NCI-H146 (cell line): ENCODE data around the gene COA1.

Source experiments
- DNase-seq: peaks from one replicate; lab custom pipeline; 2025; lab: John Stamatoyannopoulos, UW

The COA1 gene

GRCh38 chr7:43590862-43591557 is 138.3 kb downstream of the COA1 start:
- DNase-seq: no peak

- no peak for DNase-seq
Observed at GRCh38 chr7:43589728-43590127, 139.6 kb downstream of the COA1 start.
